ENCODE measurements around the gene PRELP. TPM values are rescaled to one million over a fixed set of nuclear protein-coding genes. Genes with fewer than 3 reads are reported as not detected.

The PRELP gene
- total and polyA plus RNA-seq, 10 of the 15 experiments (the other 5 are each of a cell fraction or from before 2014, with no cell fraction given), result 0.03 to 0.05 TPM; not detected in 8

- TF ChIP-seq MYC (IDR thresholded peaks at IDR 0.05; ENCODE audit: insufficient read depth, insufficient read length, insufficient replicate concordance, low read length, severe bottlenecking), result no peak
- no peak for TF ChIP-seq ETV6 (conservative IDR thresholded peaks at IDR 0.05 in 1 of 2, IDR thresholded peaks at IDR 0.05 in 1 of 2; ENCODE audit: borderline replicate concordance in 1 of 2, low read depth in 1 of 2)
- TF ChIP-seq JUNB (IDR thresholded peaks at IDR 0.05), result no peak
- TF ChIP-seq ATF7 (IDR thresholded peaks at IDR 0.05; ENCODE audit: low read depth), result no peak
These were observed 36.3 kb downstream of the PRELP start (continued) for GRCh38 chr1:203511930-203512329.

- ChIA-PET SMC1A (ENCODE audit: uncharacterized antibody, unreplicated experiment) (no interaction called here), RAD21 (ENCODE audit: unreplicated experiment) (no interaction called here), POLR2A (no interaction called here), CTCF (interaction anchor here (1.0 to 2.6 kb wide), 2 partner anchors 23 to 189 kb away, joined by 3 to 10 read pairs; no protein-coding TSS in a partner anchor)
- Histone ChIP-seq H3K4me2 (ENCODE audit: control insufficient read depth, insufficient read depth) (no peak overlapping the region), H3K79me2 (ENCODE audit: control insufficient read depth, insufficient read depth, low read length) (no peaks in the 10 kb centered on the region), H3K27me3 (replicated peaks in 1 of 2; ENCODE audit: control insufficient read depth in 2 of 2, insufficient read depth in 2 of 2, low read length in 1 of 2) (peaks cover 0 to 3% of the 10 kb centered on the region in 2 experiments; a peak in 1 of 4 replicates), H3K9ac (ENCODE audit: control insufficient read depth, insufficient read depth, low read length) (no peak overlapping the region), H4K20me1 (ENCODE audit: control insufficient read depth, insufficient read depth) (no peaks in the 10 kb centered on the region), H3K4me3 (no peak overlapping the region), H3K9me3 (replicated peaks; ENCODE audit: control insufficient read depth, insufficient read depth, low read length) (no peaks in the 10 kb centered on the region), H3K36me3 (ENCODE audit: control insufficient read depth in 2 of 2, insufficient read depth in 2 of 2, low read length in 1 of 2) (no peaks in the 10 kb centered on the region), H3K4me1 (ENCODE audit: control insufficient read depth, insufficient read depth, low read length) (no peaks in the 10 kb centered on the region; the same call in 1 of the 2 replicates), H3K27ac (ENCODE audit: control insufficient read depth, insufficient read depth) (no peak overlapping the region), H2AFZ (ENCODE audit: control insufficient read depth, low read depth, low read length) (no peak overlapping the region)
- in situ Hi-C loops (cut with MboI), result no loop called here
- BruUV-seq (replicated peaks), result no TSS peak
- TF ChIP-seq PBX3 (IDR thresholded peaks at IDR 0.05; ENCODE audit: insufficient replicate concordance, low read depth, low read length), result no peak
- TF ChIP-seq PAX8 (IDR thresholded peaks at IDR 0.05), result no peak
- TF ChIP-seq YBX1 (IDR thresholded peaks at IDR 0.05), result no peak
- no peak for TF ChIP-seq HDAC2 (IDR thresholded peaks at IDR 0.05)
- TF ChIP-seq MTA3 (IDR thresholded peaks at IDR 0.05; ENCODE audit: borderline replicate concordance, low read length), result no peak
- no peak for TF ChIP-seq ZNF207 (IDR thresholded peaks at IDR 0.05; ENCODE audit: borderline replicate concordance)
- TF ChIP-seq POLR2A (IDR thresholded peaks at IDR 0.05; ENCODE audit: low read depth, low read length), result no peak
- no peak for TF ChIP-seq GABPA (IDR thresholded peaks at IDR 0.05; ENCODE audit: low read depth)
- no peak for TF ChIP-seq STAT1 (conservative IDR thresholded peaks at IDR 0.05)
- no peak for TF ChIP-seq MEF2B (IDR thresholded peaks at IDR 0.05; ENCODE audit: partially characterized antibody, poor library complexity, severe bottlenecking)
- TF ChIP-seq SMC3 (IDR thresholded peaks at IDR 0.05; ENCODE audit: borderline replicate concordance, low read length), result no peak
- no peak for TF ChIP-seq USF2 (IDR thresholded peaks at IDR 0.05; ENCODE audit: borderline replicate concordance, low read depth, low read length)
- TF ChIP-seq ATF3 (IDR thresholded peaks at IDR 0.05; ENCODE audit: borderline replicate concordance, extremely low read depth, low read depth, low read length), result no peak
- no peak for TF ChIP-seq RAD51 (IDR thresholded peaks at IDR 0.05)
- no peak for TF ChIP-seq SMAD5 (IDR thresholded peaks at IDR 0.05; ENCODE audit: low read depth)
- TF ChIP-seq FOS (IDR thresholded peaks at IDR 0.05; ENCODE audit: borderline replicate concordance, extremely low read depth, insufficient read length), result no peak
- no peak for TF ChIP-seq ASH2L (IDR thresholded peaks at IDR 0.05; ENCODE audit: borderline replicate concordance, low read depth)
- TF ChIP-seq RELA (IDR thresholded peaks at IDR 0.05; ENCODE audit: borderline replicate concordance, partially characterized antibody), result no peak
- no peak for TF ChIP-seq TCF7 (IDR thresholded peaks at IDR 0.05; ENCODE audit: borderline replicate concordance)
- intact Hi-C loops (cut with micrococcal nuclease; ENCODE audit: unreplicated experiment), result no loop called here
- no peak for FAIRE-seq
- DNase-seq (ENCODE audit: low read depth, low spot score), result no peak
- WGBS (ENCODE audit: insufficient coverage, insufficient replicate concordance, low lambda C conversion rate, missing lambda C conversion rate), result 0% methylated on average over 1 of the region's 1 CpG
- ATAC-seq, result no peak; the same call in 2 of the 3 replicates
These were observed 36.9 kb downstream of the PRELP start for GRCh38 chr1:203512517-203512847.

Measured in GM12878 (cell line).